Activated naive CD8-positive, alpha-beta T cell (primary cell): ENCODE measurements around the gene POLR1A.

Source experiments
- H3K27ac Mint-ChIP-seq: one replicate; pipeline ENCODE4 v1.8.0; 2021; ENCODE audit warnings: mixed read lengths
- H3K27me3 Mint-ChIP-seq: one replicate; pipeline ENCODE4 v1.8.0; 2021; ENCODE audit warnings: mixed read lengths
- H3K36me3 Mint-ChIP-seq: one replicate; pipeline ENCODE4 v1.8.0; 2021; ENCODE audit warnings: mixed read lengths
- H3K4me1 Mint-ChIP-seq: one replicate; pipeline ENCODE4 v1.8.0; 2021; ENCODE audit warnings: low read depth, mixed read lengths
- H3K4me3 Mint-ChIP-seq: one replicate; pipeline ENCODE4 v1.8.0; 2021; ENCODE audit warnings: mild to moderate bottlenecking, mixed read lengths
- H3K9me3 Mint-ChIP-seq: one replicate; pipeline ENCODE4 v1.8.0; 2021; ENCODE audit warnings: low read depth, mixed read lengths

POLR1A gene

GRCh38 chr2:86028766-86029381 is 76.8 kb downstream of the POLR1A start:
- H3K27me3 Mint-ChIP-seq, result no peaks in the 10 kb centered on the region
- peaks cover 18% of the 10 kb centered on the region for H3K36me3 Mint-ChIP-seq

GRCh38 chr2:86027922-86028765 is 77.5 kb downstream of the POLR1A start:
- Mint-ChIP-seq H3K4me3 (no peak overlapping the region), H3K27ac (no peak overlapping the region), H3K27me3 (no peaks in the 10 kb centered on the region), H3K9me3 (no peaks in the 10 kb centered on the region), H3K36me3 (peaks cover 18% of the 10 kb centered on the region), H3K4me1 (peaks cover 9% of the 10 kb centered on the region)

More at GRCh38 chr2:86028766-86029381, 76.8 kb downstream of the POLR1A start:
- Mint-ChIP-seq H3K9me3 (no peaks in the 10 kb centered on the region), H3K4me3 (no peak overlapping the region), H3K4me1 (peaks cover 13% of the 10 kb centered on the region), H3K27ac (no peak overlapping the region)

- H3K36me3 Mint-ChIP-seq, result peaks cover 18% of the 10 kb centered on the region
- H3K4me3 Mint-ChIP-seq, result no peak overlapping the region
- H3K27ac Mint-ChIP-seq, result no peak overlapping the region
- H3K9me3 Mint-ChIP-seq, result no peaks in the 10 kb centered on the region
- peaks cover 2% of the 10 kb centered on the region for H3K4me1 Mint-ChIP-seq
- H3K27me3 Mint-ChIP-seq, result no peaks in the 10 kb centered on the region
Observed at GRCh38 chr2:86027196-86027921, 78.3 kb downstream of the POLR1A start.

GRCh38 chr2:86026744-86027065 is 79.0 kb downstream of the POLR1A start:
- H3K27ac Mint-ChIP-seq, result no peak overlapping the region
- H3K27me3 Mint-ChIP-seq, result no peaks in the 10 kb centered on the region
- H3K4me3 Mint-ChIP-seq, result no peak overlapping the region
- no peaks in the 10 kb centered on the region for H3K4me1 Mint-ChIP-seq
- no peaks in the 10 kb centered on the region for H3K9me3 Mint-ChIP-seq
- peaks cover 18% of the 10 kb centered on the region for H3K36me3 Mint-ChIP-seq

GRCh38 chr2:86025976-86026743 is 79.5 kb downstream of the POLR1A start:
- Mint-ChIP-seq H3K4me3 (no peak overlapping the region), H3K27me3 (no peaks in the 10 kb centered on the region), H3K9me3 (no peaks in the 10 kb centered on the region), H3K27ac (no peak overlapping the region), H3K36me3 (peaks cover 14% of the 10 kb centered on the region), H3K4me1 (no peaks in the 10 kb centered on the region)

- Mint-ChIP-seq H3K27me3 (no peaks in the 10 kb centered on the region), H3K27ac (no peak overlapping the region), H3K36me3 (peaks cover 10% of the 10 kb centered on the region), H3K4me3 (no peak overlapping the region), H3K9me3 (no peaks in the 10 kb centered on the region), H3K4me1 (no peaks in the 10 kb centered on the region)
Observed at GRCh38 chr2:86025229-86025820, 80.4 kb downstream of the POLR1A start.

GRCh38 chr2:86023366-86023712 is 82.3 kb downstream of the POLR1A start:
- Mint-ChIP-seq H3K27me3 (no peaks in the 10 kb centered on the region), H3K4me1 (no peaks in the 10 kb centered on the region), H3K36me3 (peaks cover 4% of the 10 kb centered on the region), H3K9me3 (no peaks in the 10 kb centered on the region), H3K27ac (no peak overlapping the region), H3K4me3 (no peak overlapping the region)

GRCh38 chr2:86022661-86023365 is 82.9 kb downstream of the POLR1A start:
- H3K9me3 Mint-ChIP-seq, result no peaks in the 10 kb centered on the region
- H3K27ac Mint-ChIP-seq, result no peak overlapping the region
- H3K27me3 Mint-ChIP-seq, result no peaks in the 10 kb centered on the region
- no peak overlapping the region for H3K4me3 Mint-ChIP-seq
- H3K4me1 Mint-ChIP-seq, result no peaks in the 10 kb centered on the region
- H3K36me3 Mint-ChIP-seq, result peaks cover 3% of the 10 kb centered on the region

- no peak overlapping the region for H3K4me3 Mint-ChIP-seq
- H3K4me1 Mint-ChIP-seq, result peaks cover 7% of the 10 kb centered on the region
- no peak overlapping the region for H3K27ac Mint-ChIP-seq
- H3K36me3 Mint-ChIP-seq, result no peaks in the 10 kb centered on the region
- H3K27me3 Mint-ChIP-seq, result no peaks in the 10 kb centered on the region
- no peaks in the 10 kb centered on the region for H3K9me3 Mint-ChIP-seq
Observed at GRCh38 chr2:86021396-86022378, 84.0 kb downstream of the POLR1A start.

- peaks cover 9% of the 10 kb centered on the region for H3K4me1 Mint-ChIP-seq
- no peaks in the 10 kb centered on the region for H3K9me3 Mint-ChIP-seq
- H3K27me3 Mint-ChIP-seq, result no peaks in the 10 kb centered on the region
- no peak overlapping the region for H3K27ac Mint-ChIP-seq
- H3K36me3 Mint-ChIP-seq, result no peaks in the 10 kb centered on the region
- H3K4me3 Mint-ChIP-seq, result no peak overlapping the region
Observed at GRCh38 chr2:86020984-86021383, 84.7 kb downstream of the POLR1A start.

- H3K27ac Mint-ChIP-seq, result no peak overlapping the region
- H3K27me3 Mint-ChIP-seq, result no peaks in the 10 kb centered on the region
- H3K36me3 Mint-ChIP-seq, result peaks cover 3% of the 10 kb centered on the region
- H3K4me1 Mint-ChIP-seq, result peaks cover 12% of the 10 kb centered on the region
- peaks cover 6% of the 10 kb centered on the region for H3K9me3 Mint-ChIP-seq
- no peak overlapping the region for H3K4me3 Mint-ChIP-seq
Observed at GRCh38 chr2:86019121-86019520, 86.6 kb downstream of the POLR1A start.

- peaks cover 12% of the 10 kb centered on the region for H3K4me1 Mint-ChIP-seq
- H3K36me3 Mint-ChIP-seq, result peaks cover 3% of the 10 kb centered on the region
- peaks cover 7% of the 10 kb centered on the region for H3K9me3 Mint-ChIP-seq
- no peak overlapping the region for H3K4me3 Mint-ChIP-seq
- no peaks in the 10 kb centered on the region for H3K27me3 Mint-ChIP-seq
- no peak overlapping the region for H3K27ac Mint-ChIP-seq
Observed at GRCh38 chr2:86017901-86018896, 87.5 kb downstream of the POLR1A start.
